ENCODE measurements around the gene FAM149B1.

DNA sequence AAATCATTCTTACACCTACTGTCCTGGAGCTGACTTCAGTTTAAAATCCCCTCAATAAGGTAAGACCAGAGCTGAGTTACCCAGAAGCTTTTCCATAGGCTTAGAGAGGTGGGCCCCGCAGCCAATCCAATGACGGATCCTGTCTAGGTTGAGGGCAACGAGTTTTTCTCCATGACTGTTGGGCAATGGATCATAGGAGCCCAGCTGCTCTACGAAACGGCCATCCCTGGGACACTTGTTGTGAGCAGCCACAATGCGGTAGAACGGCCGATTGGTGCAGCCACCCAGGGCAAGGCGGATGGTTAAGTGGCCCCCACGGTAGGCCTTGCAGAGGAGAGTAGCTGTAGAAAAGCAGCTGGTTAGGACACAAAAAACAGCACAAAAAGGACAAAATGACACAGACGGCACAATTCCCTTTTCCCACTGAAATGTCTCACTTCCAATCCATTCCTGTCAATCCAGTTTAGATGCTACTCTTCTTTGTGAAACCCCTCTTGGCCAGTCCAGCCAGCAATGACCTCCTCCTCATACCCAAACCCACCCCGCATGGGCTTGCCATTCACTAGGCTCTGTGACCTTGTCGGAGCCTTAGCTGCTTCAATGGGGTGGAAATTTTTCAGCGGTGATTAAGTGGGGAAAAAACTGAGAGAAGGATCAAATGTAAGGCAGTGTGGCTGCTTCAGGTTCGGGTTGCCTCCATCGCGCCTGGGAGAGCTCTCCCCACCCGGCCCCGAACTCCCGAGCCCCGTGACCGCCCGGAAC lies 83.9 kb downstream of the FAM149B1 start:
- no peak for TF ChIP-seq EZH2 (IDR thresholded peaks at IDR 0.05; ENCODE audit: low read length, unreplicated experiment)
- TF ChIP-seq, protein P1, sequence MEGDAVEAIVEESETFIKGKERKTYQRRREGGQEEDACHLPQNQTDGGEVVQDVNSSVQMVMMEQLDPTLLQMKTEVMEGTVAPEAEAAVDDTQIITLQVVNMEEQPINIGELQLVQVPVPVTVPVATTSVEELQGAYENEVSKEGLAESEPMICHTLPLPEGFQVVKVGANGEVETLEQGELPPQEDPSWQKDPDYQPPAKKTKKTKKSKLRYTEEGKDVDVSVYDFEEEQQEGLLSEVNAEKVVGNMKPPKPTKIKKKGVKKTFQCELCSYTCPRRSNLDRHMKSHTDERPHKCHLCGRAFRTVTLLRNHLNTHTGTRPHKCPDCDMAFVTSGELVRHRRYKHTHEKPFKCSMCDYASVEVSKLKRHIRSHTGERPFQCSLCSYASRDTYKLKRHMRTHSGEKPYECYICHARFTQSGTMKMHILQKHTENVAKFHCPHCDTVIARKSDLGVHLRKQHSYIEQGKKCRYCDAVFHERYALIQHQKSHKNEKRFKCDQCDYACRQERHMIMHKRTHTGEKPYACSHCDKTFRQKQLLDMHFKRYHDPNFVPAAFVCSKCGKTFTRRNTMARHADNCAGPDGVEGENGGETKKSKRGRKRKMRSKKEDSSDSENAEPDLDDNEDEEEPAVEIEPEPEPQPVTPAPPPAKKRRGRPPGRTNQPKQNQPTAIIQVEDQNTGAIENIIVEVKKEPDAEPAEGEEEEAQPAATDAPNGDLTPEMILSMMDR (conservative IDR thresholded peaks at IDR 0.05; ENCODE audit: low read depth, low read length): no peak

All from PC-3 (cell line).